GM21381 (cell line): ENCODE results near the gene PRKCE.

Source experiments
- ATAC-seq: cut with Tn5 transposase; IDR thresholded peaks from one replicate; pipeline ENCODE4 v1.9.1; 2021; ENCODE audit warnings: mild to moderate bottlenecking, moderate library complexity; ENCODE audit not compliant: unreplicated experiment

The PRKCE gene

DNA sequence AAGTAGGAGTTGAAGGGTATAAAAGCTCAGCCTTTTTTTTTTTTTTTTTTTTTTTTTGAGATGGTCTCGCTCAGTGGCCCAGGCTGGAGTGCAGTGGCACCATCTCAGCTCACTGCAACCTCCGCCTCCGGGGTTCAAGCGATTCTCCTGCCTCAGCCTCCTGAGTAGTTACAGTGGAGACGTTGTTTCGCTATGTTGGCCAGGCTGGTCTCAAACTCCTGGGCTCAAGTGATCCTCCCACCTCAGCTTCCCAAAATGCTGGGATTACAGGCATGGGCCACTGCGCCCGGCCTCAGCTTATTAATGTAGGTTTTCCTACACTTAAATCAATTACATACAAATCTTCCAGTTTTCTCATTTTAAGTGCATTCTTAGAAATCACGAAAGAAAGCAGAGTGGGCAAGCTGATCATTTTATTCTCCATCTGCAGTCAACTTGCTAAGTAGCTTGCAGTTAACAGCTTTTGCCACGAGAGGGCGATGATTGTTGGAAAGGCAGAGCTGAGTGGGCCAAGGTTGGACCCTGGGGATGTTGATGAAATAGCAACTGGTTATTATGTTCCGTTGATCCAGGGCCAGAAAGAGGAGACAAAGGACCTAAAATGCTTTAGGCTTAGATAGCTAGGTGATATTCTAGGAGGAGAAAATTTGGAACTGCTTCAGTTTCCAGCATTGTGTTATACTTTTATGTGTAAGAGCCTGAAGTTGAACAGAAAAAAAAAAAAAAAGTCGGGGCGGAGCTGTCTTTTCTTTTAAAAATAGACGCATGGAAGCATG lies 411.4 kb downstream of the PRKCE start:
- ATAC-seq: no peak

DNA sequence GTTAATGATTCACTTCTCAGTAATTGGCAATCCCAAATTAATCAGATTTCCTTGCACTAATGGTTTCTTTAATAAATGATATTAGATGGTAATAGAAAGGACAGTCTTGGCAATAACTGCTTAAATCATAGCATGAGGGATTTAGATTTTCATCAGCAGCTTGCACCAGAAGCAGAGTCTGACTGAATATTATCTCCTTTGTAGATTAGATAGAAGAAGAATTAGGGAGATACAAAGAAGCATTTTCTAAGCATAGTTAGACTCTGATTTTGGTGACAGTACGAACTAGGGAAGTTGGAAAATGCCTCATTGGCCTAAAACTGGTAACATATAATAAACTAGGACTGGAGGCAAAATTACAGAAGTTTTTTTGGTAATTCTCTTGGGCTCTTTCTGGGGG lies 412.9 kb downstream of the PRKCE start:
- ATAC-seq: no peak

DNA sequence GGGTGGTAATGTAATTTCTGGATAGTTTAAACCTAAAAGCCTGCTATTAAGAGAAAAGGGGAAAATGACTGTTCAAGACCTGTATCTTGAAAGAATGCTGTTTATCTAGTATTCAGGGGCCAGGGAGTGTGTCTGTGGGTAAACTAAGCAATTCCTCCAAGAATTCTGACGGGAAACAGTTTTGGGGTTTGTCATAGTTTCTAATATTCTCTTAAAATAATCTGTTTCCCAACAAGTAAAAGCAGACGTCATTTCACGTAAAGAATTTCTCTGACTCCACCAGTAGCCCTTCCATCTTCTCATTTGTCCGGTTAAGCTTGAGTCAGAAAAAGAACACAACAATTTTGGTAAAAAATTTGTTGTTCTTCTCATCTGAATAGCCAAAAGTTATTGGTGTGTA lies 413.7 kb downstream of the PRKCE start:
- no peak for ATAC-seq

DNA sequence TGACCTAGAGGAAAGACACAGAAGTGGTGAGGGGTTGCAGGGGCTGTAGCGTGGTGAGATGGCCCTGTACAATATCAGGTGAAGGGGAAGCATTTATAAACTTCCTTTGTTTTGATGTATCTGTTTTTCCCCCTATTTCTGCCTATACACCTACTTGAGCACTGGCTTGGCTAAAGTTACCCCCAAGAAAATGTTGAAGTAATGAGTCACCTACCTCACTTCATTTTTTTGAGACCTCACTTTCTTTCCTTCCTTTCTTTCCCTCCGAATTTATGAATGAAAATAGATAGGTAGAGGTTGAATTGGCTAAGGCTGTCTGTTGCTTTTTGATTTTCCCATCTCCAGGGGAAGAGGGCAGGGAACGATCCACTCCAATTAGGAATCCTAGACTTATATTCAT lies 414.6 kb downstream of the PRKCE start:
- ATAC-seq: no peak

DNA sequence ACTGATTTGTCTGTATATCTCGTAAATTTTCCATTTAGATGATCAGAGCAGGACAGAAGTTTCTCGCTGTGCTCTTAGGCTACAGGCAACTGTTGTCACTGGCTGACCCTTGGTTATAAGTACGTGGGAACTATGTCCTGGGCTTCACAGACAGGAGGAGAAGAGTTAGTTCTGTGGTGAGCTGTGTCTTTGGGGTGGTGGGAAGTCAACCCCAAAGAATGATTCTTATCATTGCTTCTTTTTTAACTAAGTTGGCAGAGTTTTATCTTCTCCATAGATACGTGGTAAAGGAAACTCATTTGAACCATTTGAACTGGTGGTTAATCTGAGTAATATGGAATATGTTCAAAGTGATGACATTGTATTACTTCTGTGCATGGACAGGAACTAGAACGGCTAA lies 415.1 kb downstream of the PRKCE start:
- no peak for ATAC-seq

DNA sequence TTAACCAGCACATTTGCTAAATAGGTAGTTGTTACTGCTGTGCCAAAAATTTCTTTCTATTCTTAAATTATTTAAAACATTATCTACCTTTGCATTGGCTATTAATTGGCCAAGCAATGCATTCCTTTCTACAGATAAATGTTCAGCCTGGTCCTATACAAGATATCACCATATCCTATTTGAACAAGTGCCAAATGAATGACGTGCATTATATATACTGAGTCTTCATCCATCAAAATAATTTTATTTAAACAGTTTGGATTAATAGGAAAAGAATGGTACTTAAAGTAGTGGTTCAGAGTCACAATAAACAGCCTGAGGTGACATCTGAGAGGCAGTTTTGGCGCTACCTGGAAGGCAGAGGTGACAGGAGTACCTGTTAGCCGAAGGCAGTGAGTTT lies 415.6 kb downstream of the PRKCE start:
- ATAC-seq: no peak

DNA sequence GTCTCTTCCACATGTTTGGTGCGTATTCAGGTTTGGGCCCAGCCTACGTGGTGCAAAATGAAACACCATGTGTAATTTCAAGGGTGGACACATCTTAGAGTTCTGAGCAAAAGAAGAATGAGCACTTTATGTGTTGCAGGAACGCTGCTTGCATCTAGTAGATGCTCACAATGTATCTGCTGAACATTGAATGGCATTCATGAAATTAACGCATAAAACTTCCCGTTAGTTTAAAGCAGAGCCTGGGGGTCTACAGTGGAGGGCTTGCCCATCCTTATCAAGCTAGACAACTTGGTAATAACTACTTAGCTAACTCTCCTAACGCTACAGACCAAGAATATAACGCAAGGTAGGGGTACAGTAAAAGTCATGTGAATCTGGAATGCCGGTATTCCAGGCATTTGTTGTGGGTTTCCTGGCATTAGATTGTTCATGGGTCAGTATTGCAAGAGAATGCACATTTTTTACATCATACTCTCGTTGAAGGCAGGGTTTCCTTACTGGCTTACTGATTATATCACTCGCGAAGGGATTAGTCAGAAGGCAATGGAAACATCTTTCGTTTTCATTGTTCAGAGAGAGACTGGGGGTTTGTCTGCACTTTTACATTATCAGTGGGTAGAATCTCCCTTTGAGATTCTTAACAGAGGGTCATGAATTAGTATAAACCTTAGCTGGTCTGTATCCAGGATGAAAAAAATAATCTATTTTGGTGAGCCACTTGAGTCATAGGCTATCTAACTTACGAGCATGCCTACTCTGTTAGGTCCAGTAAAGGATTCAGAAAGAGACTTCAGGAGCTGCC lies 416.2 kb downstream of the PRKCE start:
- no peak for ATAC-seq

DNA sequence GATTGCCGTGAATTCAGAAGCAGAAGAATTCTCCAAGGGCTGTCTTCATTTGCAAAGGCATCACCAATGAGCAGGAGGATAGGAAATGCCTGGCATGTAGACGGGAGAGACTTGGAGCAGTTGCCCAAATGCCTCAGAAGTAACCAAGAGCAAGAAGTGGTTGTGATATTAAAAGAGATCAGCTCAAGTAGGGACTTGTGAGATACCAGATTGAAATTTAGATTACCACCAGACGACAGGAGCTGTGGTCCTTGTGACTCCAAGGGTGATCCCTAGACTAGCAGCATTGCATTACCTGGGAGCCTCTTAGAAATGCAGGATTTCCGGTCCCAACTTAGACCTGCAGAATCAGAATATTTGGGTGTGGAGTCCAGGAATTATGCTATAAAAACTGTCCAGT lies 417.2 kb downstream of the PRKCE start:
- ATAC-seq: no peak

DNA sequence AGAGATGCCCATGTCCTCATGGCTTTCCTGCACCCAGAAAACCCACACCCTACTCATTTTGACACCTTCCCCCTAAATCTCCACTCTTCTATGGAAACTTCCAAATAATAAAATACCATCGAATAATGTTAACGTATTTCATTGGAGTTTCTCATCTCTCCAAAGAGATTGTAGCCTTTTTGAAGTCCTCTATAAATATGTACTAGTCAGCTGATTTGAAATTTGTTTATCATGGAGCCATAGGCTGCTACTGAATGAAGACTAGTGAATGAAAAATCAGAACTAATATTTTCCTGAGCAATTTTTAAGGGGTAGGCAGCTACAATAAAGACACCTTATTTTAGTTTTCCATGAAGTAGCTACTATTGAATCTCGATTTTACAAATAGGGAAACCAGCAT lies 419.6 kb downstream of the PRKCE start:
- ATAC-seq: no peak

DNA sequence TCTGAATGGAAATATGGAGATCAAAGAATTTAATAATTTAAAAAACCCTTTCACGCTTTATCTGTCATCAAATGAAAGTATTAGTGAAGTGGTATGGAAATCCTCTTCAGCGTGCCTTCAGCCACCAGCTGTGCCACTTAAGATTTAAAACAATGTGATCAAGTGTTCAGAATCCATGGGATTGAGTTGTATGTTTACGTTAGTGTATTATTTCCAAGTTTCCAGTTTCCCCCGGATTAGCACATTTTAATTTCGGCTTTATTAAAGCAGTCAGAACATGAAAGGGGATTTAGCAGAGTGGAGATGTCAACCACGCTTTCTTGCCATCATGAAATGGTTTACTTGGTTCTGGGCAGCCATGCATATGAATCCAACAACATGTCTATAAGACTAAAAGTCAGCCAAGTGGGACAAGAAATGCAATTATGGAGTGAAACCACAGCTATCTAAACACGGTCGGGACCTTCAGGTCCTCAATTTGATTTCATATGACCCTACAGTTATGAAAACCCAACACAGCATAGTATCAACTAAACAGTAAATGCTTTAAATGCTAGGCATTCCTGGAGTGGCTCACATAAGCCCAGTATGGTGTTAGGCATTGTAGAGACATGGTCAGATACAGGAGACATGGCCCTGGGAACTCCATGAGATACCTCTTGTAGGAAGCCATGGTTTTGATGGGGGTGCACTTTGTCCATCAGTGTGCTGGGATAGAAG lies 420.8 kb downstream of the PRKCE start:
- no peak for ATAC-seq

DNA sequence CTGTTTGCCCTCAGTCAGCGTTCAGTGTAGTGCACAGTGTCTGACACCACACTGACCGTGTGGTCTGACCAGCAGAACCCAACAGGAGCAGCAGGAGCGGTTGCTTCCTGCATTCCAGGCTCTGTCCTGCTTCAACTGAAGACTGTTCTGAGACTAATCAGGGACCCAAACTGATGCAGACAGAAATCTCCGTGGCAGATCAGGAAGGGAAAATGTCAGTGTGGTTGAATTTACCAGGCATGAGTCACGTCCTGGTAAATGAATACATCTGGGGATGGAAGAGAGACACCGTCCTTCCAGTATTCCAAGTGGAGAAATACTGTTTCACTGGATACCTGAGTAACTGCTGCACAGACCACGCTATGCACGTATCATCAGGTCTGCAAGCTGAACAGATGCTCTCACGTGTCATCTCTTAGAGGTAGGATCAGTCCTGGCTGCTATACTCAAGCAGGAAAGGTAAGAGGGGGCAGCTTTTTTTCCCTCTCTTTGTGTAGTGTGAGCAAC lies 422.1 kb downstream of the PRKCE start:
- no peak for ATAC-seq

DNA sequence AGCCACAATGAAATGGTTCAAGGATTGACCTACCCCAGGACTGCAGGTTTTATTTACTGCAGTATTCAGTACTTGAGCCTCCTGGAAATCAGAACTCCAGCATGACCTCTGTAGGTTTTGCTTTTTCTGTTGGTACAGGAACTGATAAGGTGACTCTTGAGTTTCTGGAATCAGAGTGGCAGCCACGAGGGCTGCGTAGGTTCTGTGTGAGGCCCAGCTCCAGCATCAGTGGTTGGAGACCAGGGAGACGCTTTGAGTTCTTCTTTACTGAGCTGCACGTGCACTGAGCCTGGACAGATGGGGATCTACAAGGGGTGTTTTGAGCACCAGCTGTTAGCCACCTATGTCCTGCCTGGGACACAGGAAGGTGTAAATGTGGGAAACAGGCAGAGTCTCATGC lies 423.0 kb downstream of the PRKCE start:
- no peak for ATAC-seq

DNA sequence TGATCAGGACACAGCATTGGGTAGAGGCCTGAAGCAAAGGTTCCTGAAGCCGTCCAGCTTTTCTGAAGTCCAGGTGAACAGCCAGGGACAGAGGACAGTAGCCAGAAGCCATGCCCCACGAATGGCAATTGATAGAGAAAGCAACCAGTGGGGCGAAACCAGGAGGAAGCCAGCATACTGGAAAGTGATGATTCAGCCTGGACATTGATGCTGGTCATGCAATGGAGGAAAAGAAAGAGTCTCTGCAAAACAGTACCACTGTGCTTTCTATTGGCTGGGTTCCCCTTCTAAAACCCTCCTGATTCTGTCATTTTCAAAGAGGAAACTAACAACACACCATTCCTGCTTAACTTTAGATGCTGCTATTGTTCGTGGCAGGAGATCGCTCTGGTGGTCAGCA lies 424.4 kb downstream of the PRKCE start:
- ATAC-seq: no peak

DNA sequence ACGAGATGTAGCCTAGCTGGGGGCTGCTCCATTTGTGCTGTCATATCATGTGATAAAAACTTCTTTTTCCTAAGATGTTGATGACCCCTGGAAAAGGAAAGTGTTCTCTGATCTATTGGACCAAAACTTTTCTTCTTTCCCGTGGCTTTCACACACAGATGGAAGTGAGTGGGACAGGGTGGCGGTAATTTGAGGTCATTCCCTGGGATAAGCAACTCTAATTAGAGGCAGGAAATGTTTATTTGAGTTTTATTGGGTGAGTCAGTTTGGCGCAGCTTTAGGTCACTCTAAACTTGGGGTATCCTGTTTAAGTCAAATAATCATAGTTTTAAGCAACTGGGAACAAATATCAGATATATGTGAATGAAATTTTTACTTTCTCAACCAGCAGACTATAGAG lies 424.8 kb downstream of the PRKCE start:
- no peak for ATAC-seq

DNA sequence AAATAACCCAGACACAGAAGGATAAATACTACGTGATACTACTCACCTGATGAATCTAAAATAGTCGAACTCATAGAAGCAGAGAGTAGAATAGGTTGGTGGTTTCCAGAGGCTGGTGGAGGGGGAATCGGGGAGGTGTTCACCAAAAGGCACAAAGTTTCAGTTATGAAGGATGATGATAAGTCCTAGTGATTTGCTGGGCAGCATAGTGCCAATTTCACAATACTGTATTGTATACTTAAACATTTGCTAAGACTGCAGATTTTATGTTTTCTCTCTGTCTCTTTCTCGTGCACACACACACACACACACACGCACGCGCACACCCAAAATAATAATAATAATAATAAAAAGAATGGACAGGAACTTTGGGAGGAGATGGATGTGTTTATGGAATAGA lies 425.4 kb downstream of the PRKCE start:
- no peak for ATAC-seq

DNA sequence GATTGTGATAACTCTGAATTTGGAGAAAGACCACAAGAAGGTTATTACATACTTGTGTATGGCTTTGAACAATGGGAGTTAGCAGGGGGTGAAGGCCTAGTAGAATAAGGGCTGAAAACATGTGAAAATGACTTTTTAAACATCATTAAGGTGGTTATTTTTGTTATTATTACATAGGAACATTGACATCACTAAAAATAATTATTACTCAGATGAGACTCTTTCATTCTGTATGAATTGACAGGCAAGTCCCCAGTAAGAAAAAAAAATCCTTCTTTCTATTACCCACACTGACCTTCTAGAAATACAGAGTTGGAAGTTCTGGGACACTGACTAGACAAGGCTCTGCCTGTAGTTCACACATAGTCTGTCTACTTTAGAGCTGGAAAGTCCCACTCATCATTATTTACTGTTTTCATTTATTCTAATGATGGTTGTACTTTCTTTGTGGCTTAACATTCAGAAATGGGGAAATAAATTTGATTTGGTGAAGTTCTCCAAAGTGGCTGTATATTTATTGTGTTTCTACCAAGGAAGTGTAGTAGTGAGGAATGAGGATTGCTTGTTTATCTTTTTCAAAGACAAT lies 426.1 kb downstream of the PRKCE start:
- ATAC-seq: no peak

DNA sequence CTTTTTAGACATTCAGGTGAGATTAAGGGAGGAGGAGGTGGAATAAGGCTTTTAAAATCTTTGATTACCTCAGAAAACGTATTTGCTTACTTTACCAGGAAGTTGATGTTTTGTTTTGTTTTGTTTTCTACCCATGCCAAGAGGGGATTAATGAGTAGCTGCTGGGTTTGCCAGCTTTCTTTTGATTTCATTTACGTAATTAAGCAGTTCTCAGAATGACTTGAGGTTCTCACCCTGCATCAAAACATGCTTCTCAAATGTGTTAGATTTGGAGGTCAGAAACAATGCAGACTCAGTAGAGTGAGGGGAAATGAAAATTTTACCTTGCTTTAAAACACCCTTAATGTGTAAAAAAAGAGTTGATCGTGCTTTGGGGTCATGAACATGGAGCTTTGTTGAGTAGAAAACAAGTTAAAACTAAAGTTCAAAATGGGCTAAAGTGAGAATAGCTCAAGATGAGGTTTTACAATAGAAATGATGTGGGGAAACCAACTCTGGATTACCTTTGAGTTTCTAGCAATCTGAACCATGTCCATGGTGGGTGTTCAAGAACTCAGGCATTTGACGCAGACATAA lies 428.6 kb downstream of the PRKCE start:
- ATAC-seq: peak; percentile 54

DNA sequence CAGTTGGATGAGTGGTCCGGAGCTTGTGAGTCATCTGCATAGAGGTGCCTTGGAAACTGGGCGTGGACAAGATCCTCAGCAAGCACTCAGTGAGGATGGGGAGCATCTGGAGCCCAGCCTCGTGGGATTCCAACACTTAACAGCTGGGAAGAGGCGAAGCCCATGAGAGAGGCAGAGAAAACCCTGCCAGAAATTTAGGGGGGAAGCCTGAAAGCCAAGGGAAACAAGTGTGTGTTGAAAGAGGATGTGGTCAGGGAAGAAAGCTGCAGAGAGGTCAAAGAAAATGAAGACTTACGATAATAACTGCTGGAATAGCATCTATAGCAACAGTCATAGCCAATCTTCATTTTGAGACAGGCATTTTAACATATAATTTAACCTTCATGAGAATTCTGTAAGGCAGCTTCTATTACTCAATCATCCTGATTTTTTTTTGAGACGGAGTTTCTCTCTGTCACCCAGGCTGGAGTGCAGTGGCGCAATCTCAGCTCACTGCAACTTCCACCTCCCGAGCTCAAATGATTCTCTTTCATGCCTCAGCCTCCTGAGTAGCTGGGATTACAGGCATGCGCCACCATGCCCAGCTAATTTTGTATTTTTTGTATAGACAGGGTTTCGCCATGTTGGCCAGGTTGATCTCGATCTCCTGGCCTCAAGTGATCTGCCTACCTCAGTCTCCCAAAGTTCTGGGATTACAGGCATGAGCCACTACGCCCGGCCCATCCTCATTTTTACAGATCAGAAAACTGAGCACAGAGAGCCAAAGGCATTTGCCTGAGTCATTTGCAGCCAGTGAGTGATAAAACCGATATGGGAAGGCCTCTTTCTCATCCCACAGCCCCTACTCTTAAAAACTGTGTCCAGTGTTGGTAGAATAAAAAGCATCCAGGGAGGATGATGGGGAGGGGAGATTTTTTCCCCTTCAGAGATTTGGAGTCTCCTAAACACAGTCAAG lies 431.3 kb downstream of the PRKCE start:
- ATAC-seq: no peak

DNA sequence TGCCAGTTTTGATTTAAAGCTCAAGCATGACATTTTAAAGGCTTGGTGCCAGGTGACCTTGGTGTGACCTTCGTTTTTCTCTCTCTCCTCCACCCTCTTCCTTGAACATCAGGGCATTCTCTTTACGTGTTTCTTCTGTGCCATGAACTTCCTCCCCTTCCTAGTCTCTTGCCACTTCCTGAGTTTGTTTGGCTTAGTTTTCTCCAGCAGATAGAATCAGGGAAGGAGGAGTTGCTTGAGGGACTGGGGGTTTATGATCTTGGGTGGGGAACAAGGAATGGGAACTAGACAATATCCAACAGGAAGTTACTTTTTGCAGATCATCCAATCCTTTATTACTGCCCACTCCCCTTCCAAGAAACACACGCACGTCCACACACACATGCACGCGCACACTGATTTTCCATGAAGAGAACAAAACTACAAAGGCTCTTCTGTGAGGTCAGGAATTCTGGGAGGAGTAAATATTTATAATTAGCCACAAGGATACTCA lies 435.1 kb downstream of the PRKCE start:
- no peak for ATAC-seq

DNA sequence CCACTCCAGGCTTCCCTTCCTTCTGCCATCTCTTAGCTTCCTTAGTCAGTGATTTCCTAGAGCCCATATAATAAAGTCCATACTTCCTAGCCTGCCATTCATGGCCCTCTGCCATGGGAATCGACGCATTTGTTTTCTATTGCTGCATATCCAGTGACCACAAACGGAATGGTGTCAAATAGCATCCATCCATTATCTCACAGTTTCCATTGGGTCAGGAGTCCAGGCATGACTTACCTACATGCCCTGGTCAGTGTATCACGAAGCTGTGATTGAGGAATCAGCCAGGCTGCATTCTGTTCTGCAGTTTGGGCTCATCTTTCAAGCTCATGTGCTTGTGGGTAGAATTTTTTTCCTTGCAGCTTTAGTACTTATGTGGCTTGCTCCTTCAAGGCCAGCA lies 436.0 kb downstream of the PRKCE start:
- no peak for ATAC-seq
